Measurements from ENCODE around the gene OR10A3. TPM values are rescaled to one million over a fixed set of nuclear protein-coding genes. Genes with fewer than 3 reads are reported as not detected.
A peak's percentile ranks its signal among the peaks of the same experiment; 100 is the strongest.

The OR10A3 gene
- total and polyA plus RNA-seq, 2 of the 8 experiments (the other 6 are each of a cell fraction or from before 2014, with no cell fraction given): not detected

GRCh38 chr11:7969756-7970646 is 28.5 kb upstream of the OR10A3 start:
- H4K8ac ChIP-seq (ENCODE audit: extremely low read depth, insufficient read depth, low read length): no peak overlapping the region
- H3K9me3 ChIP-seq (ENCODE audit: insufficient read depth in 2 of 2, low read depth in 1 of 2, low read length in 1 of 2): no peaks in the 10 kb centered on the region
- no peaks in the 10 kb centered on the region for H4K20me1 ChIP-seq (replicated peaks in 1 of 2; ENCODE audit: control insufficient read depth in 1 of 2, insufficient read depth in 2 of 2, low read length in 2 of 2)
- H3K18ac ChIP-seq (ENCODE audit: extremely low read depth, low read length): peak overlapping the region; percentile 66; the same call in 1 of the 2 replicates
- no peak overlapping the region for H3K14ac ChIP-seq (ENCODE audit: insufficient read length)
- no peak for FAIRE-seq
- peak overlapping the region; percentile 9 for H4K5ac ChIP-seq (ENCODE audit: insufficient read length, low read depth, low read length)
- H2BK5ac ChIP-seq (ENCODE audit: low read depth, low read length): peak overlapping the region; percentile 29; the same call in 1 of the 2 replicates
- peak overlapping the region; percentile 59 for H4K91ac ChIP-seq (replicated peaks; ENCODE audit: insufficient read length, low read length)
- peak in 1 of 2 experiments; percentile 21 for DNase-seq (ENCODE audit: low read depth in 1 of 2, low spot score in 2 of 2)
- H3K79me2 ChIP-seq (ENCODE audit: control insufficient read depth in 1 of 2, insufficient read depth in 2 of 2, low read length in 2 of 2): no peaks in the 10 kb centered on the region
- H3K4me1 ChIP-seq (replicated peaks in 1 of 4; ENCODE audit: control insufficient read depth in 3 of 4, insufficient read depth in 4 of 4, low read length in 3 of 4): peaks cover 0 to 6% (median 3%) of the 10 kb centered on the region in 4 experiments; a peak in 3 of 7 replicates
- H3K4me2 ChIP-seq (ENCODE audit: insufficient read depth in 1 of 2, low read depth in 2 of 2, low read length in 2 of 2): peak overlapping the region; percentile 49 to 61
- peak overlapping the region in 1 of 4 experiments; percentile 23; a peak in 1 of 8 replicates for H3K4me3 ChIP-seq (ENCODE audit: extremely low read depth in 1 of 4, insufficient read depth in 2 of 4, low read depth in 3 of 4, low read length in 4 of 4)
- no peak overlapping the region for H2BK15ac ChIP-seq (ENCODE audit: low read length)
- no peak overlapping the region for H3K23ac ChIP-seq (ENCODE audit: insufficient read length)
- 49% methylated on average over 3 of the region's 3 CpGs; no CpG with 5 or more reads in 1 of the 2 experiments for WGBS, 2 experiments (ENCODE audit: extremely low coverage in 1 of 2, insufficient coverage in 1 of 2, insufficient read length in 1 of 2, insufficient replicate concordance in 2 of 2, low coverage in 1 of 2, low lambda C conversion rate in 2 of 2, missing lambda C conversion rate in 1 of 2)
- no peak overlapping the region for H3K4ac ChIP-seq (replicated peaks; ENCODE audit: insufficient read length, low read depth, low read length)
- H3K36me3 ChIP-seq (ENCODE audit: control insufficient read depth in 2 of 4, insufficient read depth in 4 of 4, low read length in 3 of 4): no peaks in the 10 kb centered on the region
- no peaks in the 10 kb centered on the region for H3K79me1 ChIP-seq (ENCODE audit: low read depth, low read length)
- no peak overlapping the region for H2AK5ac ChIP-seq (ENCODE audit: low read depth, low read length)
- ChIA-PET POLR2A (ENCODE audit: partially characterized antibody) (interaction anchor here (1.1 to 2.2 kb wide), 5 partner anchors 10 to 64 kb away, joined by 3 to 8 read pairs (median 4); partner anchors contain the start of gene EIF3F), CTCF (ENCODE audit: partially characterized antibody) (interaction anchor here (1.1 to 2.1 kb wide), 5 partner anchors 16 to 65 kb away, joined by 3 to 5 read pairs (median 3); no protein-coding TSS in a partner anchor)
- peak overlapping the region; percentile 66; the same call in 1 of the 2 replicates for H2AFZ ChIP-seq (ENCODE audit: low read length)
- no peak overlapping the region for H3K56ac ChIP-seq (replicated peaks; ENCODE audit: insufficient read length, low read depth, low read length)
- H2BK12ac ChIP-seq (ENCODE audit: low read depth, low read length): 0 out of 2 replicates have a peak overlapping the region, but pooled peaks have one; percentile 51
- H3K27ac ChIP-seq (ENCODE audit: low read depth, low read length): no peak overlapping the region
- no peak overlapping the region; the same call in 1 of the 2 replicates for H2BK20ac ChIP-seq (ENCODE audit: low read length)
- no peak overlapping the region for H2BK120ac ChIP-seq (replicated peaks; ENCODE audit: low read depth, low read length)
- no peaks in the 10 kb centered on the region for H3K23me2 ChIP-seq (ENCODE audit: low read depth, low read length)
- no peak overlapping the region for H3K9ac ChIP-seq (replicated peaks in 1 of 4; ENCODE audit: extremely low read depth in 1 of 4, low read depth in 3 of 4, low read length in 3 of 4)
- no peaks in the 10 kb centered on the region for H3K27me3 ChIP-seq (replicated peaks in 1 of 4; ENCODE audit: control insufficient read depth in 3 of 4, extremely low read depth in 1 of 4, insufficient read depth in 3 of 4, low read length in 3 of 4)
- TF ChIP-seq SAP30 (IDR thresholded peaks at IDR 0.05; ENCODE audit: insufficient read depth, insufficient replicate concordance, low read length): no peak
- TF ChIP-seq CTCF (IDR thresholded peaks at IDR 0.05; ENCODE audit: control extremely low read depth in 1 of 3, insufficient read depth in 1 of 3, low read depth in 1 of 3, low read length in 3 of 3): peak in 1 of 3 experiments; percentile 1; a peak in 1 of 4 replicates
- no peak for TF ChIP-seq EGR1 (IDR thresholded peaks at IDR 0.05; ENCODE audit: borderline replicate concordance, low read depth, low read length)
- no peak for TF ChIP-seq SP2 (IDR thresholded peaks at IDR 0.05; ENCODE audit: low read length)
- TF ChIP-seq POLR2A (IDR thresholded peaks at IDR 0.05; ENCODE audit: control extremely low read depth in 1 of 2, low read depth in 2 of 2, low read length in 2 of 2): peak in 1 of 2 experiments; percentile 37; a peak in 1 of 3 replicates
- no peak for TF ChIP-seq SP1 (IDR thresholded peaks at IDR 0.05; ENCODE audit: low read depth, low read length)
- TF ChIP-seq CEBPB (IDR thresholded peaks at IDR 0.05; ENCODE audit: low read depth, low read length): no peak
- no peak for TF ChIP-seq CTBP2 (IDR thresholded peaks at IDR 0.05; ENCODE audit: borderline replicate concordance, insufficient read depth, insufficient read length, low read length)

All from H1 (cell line).